Stimulated activated CD4-positive, alpha-beta T cell treated with anti-CD3 and anti-CD28 coated beads, Interleukin-15, amount 100 ng/mL, for 24 hours (primary cell): ENCODE results near the gene LXN.
"Not testable (repeated sequence)": the region's sequence is repeated elsewhere in the genome, so short reads cannot be mapped to it uniquely, and the experiment has no call there.

ENCODE experiments used
- DNase-seq: peaks from one replicate; pipeline ENCODE4 v3.0.0-alpha.2; 2020

LXN gene, protein sequence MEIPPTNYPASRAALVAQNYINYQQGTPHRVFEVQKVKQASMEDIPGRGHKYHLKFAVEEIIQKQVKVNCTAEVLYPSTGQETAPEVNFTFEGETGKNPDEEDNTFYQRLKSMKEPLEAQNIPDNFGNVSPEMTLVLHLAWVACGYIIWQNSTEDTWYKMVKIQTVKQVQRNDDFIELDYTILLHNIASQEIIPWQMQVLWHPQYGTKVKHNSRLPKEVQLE

DNA sequence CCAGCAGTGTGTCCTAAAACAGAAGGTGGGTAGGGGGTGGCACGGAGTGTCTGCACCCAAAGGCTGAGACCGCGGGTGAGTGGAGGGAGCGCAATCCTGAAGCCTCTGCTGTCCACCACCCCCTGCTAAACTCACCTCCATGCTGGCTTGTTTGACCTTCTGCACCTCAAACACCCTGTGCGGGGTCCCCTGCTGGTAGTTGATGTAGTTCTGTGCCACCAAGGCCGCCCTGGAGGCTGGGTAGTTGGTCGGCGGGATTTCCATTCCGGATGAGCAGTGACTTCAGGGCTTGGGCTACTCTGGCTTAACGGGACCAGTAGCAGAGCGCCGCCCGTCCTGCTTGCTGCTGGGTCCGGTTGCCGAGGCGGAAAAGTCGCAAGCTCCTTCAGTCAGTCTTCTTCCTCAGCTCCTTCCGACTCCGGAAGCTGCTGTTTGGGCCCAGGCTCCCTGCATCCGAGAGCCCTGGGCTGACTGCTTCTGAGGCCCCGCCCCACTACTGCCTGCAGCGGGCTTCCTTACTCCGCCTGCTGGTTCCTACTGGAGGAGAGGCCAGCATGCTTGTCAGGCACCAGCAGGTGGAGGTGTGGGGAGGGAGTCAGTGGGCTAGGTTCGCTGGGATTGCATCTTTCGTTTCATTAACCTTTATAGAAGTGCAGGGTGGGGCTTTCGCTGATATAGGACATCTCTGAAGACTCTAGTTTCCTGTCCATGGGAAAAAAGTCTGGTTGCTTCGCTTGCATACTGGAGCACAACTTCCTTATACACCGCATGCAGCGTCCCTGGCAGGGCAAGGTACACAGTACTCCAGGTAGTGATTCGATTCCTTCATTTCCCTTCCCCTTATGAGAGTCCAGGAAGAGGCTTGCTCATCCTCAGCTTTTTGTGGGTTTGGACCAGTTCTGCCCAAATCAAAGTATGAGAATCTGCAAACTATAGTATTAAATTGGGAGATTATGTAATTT lies at the start of gene LXN:
Gene LXN (minus strand): TSS at position 434 of the 962 bp plus-strand sequence. CDS start 170 bp downstream, at position 264.
- peak; percentile 88 for DNase-seq

DNA sequence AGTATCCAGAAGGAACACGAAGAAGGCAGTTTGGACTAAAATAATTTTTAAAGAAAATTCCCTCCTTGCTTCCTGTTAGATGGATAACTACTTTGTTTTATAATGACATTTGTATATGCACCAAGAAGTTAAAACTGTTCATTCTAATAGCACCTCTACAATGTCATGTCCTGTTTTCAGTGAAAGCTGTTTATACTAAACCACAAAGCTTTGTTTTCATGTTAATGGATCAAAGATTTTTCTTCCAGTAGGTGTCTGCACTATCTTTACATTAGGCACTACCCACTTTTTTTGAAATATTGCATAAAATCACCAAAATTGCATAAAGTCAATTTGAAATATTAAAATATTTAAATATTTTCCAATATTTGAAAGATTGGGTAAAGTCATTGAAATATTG lies 49.7 kb upstream of the LXN start:
- no peak for DNase-seq

DNA sequence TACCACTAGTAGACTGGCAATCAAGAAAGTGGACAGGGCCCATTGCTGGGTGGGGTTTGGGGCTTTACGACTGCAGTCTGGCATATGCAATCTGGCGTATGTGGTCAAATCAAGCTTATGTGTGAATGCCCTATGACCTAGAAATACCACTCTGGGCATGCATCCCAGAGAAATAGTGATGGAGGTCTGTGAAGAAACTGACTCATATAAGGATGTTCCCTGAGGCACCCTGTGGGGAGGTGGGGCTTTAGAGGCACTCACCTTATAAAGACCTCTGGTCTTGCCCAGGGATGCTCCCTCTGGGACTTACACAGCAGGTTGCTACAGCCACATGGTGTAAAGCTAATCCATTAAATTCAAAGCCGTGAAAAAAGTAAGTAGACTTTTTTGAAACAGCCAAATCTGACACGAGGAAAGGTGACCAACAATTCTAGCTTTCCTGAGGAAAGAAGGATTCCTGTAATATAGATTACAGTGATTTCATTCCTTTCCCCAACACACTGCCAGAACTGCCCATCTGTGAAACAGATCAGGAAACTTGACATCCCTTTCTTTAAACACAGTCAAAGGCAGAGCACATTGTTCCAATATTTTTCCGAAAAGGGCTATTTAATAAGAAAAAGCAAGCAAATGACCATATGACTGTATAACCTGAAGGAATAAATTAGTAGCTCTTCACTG lies 46.2 kb upstream of the LXN start:
- DNase-seq = no peak

DNA sequence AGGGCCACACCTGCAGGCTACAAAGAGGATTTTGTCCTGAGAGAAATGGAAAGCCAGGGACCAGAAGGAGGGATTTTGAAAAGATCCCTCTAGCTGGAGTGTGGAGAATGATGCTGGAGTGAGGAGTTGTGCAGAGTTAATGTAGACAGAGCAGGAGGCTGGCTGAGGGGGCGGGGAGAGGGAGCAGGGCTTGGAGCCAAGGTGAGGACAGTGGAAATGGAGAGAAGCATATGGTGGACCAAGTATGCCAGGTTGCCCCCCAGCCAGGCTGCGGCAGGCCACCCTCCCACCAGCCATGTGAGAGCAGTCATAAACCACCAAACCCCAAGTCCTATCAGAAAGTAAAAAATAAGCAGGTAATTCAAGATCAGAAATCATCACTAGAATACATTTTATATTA lies 45.1 kb upstream of the LXN start:
- no peak for DNase-seq

DNA sequence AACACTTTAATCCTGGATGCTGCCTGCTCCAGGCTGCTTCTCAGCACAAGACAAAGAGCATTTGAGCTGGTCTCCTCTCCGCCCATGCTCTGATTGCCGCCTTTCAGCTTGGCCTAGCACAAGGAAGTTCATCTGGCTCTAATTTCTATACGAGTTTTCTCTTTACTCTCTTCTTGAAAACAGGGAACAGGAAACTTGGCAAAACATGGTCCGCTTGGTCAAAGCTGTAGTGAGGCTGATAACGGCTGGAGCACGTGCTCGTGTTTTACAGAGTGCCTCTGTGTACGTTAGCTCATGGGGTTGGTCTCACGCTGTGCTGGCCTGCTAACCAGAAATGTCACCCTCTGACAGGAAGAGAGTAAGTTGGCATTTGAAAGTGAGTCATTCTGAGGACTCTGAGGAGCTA lies 40.6 kb upstream of the LXN start:
- DNase-seq = no peak

DNA sequence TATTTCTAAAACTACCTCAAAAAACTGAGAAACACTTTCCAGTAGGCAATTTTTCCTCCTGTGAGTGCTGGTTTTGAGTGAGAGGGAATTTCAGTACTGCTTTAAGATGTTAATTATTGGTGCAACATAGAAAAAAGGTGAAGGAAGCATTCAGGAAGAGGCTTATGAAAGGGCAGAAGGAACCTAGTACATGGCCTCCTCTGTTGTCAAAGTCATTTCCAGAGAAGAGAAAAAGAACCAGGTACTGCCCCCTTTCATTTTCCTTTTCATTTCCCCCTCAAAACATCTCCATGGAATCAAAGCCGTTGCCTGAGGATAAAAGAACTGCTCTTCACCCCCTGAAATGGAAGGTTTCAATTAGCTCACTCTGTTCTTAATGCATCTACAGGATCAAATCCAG lies 40.0 kb upstream of the LXN start:
- DNase-seq = no peak

DNA sequence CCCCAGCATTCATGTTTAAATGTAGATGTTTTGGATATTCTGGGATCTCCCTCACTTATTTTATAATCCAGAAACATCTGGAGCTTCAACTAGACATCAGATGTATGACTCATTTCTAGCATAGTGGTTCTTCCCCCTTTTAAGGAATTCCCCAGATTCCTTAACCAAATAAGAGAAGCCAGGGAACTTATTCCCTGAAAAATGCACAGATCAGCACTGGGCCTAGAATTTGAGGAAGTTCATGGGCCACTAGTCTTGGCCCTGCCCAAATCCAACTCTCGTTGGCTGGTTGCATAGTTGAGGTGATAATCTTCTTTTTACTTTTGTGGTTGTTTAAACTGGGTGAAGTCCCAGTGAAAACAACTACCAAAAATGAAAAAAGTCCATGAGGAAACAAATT lies 39.4 kb upstream of the LXN start:
- DNase-seq = no peak

DNA sequence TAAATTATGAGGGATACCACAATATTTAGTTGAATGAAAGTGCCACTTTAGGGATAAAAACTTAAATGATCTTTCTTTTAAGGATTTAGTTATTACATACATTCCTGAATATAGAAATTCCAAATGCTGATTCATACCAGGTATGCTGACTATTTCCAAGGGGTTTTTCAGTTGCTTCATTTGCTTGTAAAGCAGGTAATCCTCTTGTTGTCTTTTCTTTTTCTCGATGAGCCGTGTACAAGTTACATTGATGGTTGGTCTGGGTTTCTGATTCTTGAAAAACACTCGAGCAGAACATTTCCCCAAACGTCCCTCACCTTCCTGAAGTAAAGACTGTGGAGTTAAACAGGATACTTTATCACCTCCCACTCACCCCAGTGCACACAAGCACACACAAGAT lies 38.2 kb upstream of the LXN start:
- no peak for DNase-seq

DNA sequence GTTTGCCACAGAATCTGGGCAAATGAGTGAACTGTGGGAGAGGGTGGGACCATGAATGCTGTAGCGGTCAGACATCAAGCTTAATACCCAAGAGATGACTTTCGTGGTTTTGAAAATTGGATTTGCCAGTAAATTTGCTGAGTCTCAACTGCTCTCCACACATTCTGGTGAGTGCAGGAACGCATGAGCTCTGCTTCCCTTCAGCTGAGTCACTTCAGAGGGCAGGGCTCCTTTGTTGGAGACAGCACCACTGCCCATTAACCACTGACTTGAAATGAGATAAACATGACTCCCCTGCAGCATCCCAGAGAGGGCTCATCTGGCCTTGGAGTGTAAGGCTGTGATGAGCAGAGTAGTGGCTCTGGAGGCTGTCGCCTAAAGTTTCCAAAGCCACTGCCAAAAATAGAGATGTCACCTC lies 37.2 kb upstream of the LXN start:
- DNase-seq = no peak

DNA sequence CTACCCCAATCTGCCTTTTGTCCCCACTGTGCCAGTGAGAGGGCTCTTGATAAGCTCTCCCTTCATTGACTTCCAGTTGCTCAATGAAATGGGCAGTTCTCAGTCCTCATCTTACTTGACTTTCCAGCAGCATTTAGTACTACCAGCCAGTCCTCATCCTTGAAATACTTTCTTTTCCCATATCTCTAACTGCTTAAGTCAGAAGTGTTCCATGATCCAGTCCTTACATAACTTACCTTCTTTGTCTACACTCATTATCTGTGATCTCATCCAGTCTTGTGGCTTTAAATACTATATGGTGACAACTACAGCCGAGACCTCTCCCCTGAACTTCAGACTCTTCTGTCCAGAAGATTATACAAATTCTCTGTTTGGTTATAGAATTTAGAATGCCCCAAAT lies 31.1 kb upstream of the LXN start:
- no peak for DNase-seq

DNA sequence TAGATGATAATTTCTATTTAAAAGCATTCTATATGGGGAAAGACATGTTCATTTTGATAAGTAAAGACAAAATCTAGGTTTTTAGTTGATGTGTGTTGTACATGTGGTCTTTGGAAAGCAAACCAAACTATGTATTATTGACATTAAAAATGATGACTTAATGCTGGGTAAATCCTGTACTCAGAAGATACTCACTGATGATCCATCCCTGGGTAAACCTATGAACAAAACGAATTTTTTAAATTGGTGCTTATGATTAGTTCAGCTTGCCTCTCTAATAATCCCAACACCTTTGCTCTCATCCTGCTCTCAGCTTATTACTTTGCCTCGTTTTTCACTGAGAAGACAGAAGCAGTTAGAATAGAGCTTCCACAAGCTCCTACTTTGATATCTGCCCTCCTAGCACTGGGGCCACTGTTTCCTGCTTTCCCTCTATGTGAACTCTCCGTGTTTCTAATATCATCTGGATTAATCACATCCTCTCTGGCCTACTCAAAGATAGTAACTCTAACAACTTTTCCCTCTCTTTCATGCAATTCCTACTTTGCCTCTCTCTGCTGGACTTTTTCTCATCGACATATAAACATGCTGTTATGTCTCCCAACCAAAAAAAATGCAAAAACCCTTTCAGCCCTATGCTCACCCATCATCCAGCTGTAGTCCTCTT lies 30.5 kb upstream of the LXN start:
- no peak for DNase-seq

DNA sequence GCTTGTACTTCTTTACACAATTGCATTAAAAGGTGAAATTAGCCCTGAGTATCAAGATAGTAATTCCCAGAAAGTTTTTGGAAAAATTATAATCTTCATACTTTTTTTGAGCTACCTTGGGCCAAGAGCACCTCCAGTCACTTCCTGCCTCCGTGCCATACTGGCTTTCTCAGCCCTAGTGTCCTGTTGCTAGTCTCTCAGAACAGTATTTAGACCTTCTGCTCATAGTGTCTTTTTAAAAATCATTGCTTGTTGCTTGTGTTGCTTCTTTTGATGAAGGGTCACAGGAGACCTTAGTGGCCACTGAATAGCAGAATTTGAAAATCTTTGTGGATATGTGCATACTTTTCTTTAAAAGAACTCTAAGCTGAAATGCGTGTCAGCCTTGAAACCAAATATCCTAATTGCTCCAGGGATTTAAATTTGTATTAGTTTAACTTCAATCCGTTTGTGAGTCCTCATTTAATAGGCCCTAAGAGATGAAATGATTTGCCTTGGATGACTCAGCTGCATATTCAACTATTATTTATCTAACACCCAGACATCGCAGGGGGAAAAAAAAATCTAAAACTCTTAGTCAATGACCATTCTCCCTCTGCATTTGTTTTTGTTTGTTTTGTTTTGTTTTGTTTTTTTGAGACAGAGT lies 29.1 kb upstream of the LXN start:
- DNase-seq = no peak

DNA sequence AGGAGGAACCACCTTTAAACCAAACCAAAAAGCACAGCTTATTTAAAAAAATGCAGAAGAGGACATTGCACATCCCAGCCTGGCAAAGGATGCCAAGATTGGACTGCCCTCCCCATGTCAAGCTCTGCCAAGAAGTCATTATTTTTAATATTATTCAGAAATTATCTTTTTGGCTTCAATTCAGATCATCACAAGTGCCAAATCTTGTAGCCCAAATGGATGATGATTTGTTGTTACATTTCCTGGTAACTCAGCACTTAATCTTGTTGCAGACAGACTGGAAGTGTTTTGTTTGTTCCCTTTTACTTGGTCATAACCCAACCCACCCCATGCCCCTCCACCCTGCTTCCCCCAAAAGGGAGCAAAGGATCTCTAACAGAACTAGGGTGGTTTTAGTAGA lies 28.1 kb upstream of the LXN start:
- no peak for DNase-seq

DNA sequence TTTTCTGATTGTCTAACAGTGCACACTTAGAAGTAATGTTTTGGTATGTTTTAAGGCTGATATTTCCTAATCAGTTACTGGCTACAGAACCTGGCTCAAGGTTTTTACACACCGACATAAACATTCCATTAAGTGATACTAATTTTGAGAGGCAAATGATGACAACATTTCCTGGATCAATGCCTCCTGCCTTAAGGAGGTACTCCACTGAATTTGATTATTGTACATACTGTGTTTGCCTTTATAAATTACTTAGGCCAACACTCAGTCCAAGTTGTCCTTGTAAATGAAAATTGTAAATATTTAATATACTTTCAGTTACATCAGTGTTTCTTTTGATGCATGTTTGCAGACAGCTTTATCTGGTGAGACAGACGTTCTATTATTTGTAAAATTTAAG lies 24.2 kb upstream of the LXN start:
- DNase-seq = no peak

DNA sequence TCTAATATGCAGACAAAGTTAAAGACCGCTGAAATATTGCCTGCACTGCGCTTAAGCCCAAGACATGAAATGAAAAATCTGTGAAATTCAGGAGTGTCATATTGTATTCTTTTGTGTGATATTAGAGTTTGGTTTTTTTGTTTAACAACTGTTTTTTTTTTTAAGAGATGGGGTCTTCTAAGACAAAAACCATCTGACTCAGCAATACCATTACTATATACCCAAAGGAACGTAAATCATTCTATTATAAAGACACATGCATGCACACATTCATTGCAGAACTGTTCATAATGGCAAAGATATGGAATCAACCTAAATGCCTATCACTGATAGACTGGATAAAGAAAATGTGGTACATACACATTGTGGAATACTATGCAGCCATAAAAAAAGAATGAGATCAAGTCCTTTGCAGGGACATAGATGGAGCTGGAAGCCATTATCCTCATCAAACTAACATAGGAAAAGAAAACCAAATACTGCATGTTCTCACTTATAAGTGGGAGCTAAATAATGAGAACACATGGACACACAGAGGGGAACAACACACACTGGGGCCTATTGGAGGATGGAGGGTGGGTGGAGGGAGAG lies 21.5 kb upstream of the LXN start:
- DNase-seq = not testable (repeated sequence)

DNA sequence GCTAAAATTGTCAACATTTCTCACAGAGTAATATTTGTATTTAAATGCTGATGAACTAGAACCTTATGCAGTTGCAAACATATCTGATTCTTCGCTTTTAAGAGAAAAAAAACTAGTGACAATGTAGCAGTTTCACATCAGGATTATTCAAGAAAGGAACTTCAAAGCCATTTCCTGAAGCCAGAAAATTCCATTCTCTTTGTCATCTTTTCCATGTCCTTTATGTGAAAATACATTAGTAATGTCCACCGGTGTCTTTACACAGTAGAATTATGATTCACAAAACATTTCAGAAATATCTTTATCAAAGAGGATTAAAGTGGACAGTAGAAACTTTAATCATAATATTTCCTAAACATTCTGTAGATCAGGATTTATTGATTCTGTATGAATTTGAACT lies 12.7 kb upstream of the LXN start:
- DNase-seq = no peak

DNA sequence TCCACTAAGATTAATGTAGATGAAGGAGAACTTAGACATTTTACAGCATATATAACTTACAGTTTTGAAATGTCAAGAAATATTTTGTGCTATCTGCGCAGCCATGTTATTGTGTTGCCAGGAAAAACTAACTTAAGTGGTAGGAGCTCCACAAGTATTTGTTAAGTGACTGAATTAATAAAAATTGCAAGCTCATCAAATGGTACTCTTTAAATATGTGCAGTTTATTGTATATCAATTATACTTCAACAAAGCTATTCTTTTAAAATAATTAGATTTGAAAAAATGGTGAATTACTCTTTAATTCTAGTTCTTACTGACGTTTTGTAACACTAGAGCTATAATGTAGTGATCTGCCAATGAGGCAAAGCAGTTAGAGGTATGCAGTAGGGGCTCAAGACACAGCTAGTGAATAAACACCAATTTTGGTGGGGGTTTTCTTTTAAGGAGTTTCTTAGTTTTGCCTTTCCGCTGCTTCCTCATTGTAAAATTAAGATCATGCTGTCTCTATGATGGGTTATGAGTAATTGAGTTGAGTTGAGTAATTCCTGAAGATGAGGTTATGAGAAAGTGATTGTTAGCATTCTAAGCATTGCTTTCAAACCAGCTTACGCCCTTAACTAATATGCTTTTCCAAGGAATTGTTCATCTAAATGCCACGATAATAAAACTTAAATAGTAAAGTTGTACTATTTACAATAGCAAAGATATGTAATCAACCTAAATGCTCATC lies 10.9 kb upstream of the LXN start:
- DNase-seq = no peak

DNA sequence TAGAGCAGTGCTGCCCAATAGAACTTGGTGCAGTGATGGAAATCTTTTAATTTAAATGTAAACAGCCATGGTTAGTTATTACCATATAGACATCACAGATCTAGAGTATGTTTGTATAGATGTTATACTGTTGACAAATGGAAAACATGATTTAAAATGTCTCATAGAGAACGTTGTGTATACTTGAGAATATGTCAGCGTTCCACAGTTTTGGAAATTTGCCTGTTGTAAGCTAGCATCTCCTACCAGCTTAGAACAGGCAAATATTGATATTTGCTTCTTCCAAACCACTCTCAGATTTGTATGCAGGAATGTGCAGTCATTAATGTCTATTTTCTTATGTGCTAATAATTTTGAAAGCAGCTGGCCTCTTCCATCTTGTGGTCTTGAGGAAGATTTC lies 8.4 kb upstream of the LXN start:
- DNase-seq = no peak

DNA sequence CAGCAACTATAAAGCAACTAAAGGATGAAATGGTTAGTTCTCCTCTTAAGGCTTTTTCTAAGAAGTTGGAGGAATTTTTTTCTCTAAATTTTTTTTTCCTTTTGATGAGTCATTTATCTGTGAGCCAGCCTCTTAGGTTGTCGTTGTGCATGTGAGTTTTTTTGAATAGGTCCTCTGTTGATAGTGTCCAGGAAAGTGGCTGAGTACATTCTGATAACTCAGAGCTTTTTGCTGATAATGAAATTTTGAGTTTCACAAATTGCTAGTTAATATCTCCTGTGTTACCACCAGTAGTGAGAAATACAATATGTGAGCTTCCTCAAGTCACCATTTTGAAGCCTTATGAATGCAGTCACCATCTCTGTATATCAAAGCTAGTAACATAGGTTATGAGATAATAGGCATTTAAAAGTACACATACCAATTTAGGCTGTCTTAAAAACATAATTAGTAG lies 7.1 kb upstream of the LXN start:
- DNase-seq = no peak

DNA sequence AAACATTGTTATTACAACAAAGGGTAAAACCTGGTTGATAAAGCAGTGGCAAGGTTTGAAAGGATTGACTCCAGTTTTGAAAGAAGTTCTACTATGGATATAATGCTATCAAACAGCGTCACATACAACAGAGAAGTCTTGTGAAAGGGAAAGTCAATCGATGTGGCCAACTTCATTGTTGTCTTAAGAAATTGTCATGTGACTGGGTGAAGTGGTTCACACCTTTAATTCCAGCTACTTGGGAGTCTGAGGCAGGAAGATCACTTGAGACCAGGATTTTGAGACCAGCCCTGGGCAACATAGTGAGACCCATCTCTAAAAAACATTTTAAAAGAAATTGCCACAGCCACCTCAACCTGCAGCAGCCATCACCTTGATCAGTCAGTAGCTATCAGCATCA lies 6.2 kb upstream of the LXN start:
- DNase-seq = no peak

DNA sequence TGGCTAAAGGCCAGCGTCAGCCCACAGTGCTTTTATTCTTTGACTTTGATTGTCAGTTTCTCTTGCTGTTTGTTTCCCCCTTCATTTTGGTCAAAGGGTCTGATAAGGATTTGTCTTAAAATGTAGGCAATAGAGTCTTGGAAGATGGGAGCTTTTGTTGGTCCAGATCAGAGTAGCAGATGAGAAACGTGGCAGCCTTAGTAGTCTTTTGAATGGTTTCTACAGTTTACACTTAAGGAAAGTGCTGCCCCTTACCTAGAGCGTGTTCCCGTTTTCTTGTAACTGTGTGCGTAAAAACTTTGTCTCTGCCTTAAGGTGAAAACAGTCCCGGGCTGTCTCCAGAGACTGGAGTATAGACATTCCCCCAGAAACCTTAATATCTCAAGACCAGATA lies 630 bp downstream of the LXN start:
- DNase-seq = no peak

DNA sequence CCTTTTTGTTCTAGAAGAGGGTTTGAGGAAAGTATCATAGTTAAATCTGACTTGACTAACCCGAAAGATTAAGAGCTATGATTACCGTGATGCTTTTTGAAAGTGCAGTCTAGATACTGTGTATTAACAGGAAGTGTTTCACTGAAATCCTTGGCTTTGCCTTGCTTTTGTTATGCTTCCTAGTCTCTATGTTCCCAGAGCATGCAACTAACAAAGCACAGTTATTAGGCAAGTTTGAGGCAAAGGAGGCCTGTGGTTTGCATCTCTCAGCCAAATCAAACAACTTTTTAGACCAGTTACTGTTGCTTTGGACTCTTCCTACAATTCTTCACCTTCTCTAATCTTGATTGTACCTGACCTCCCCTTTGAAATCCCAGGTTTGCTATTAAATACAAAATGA lies 3.9 kb downstream of the LXN start:
- no peak for DNase-seq
